NCI-H748 (cell line): ENCODE measurements around the gene BPIFB6.

Experiments
- DNase-seq: peaks from one replicate; lab custom pipeline; 2025; ENCODE audit not compliant: unreplicated experiment; lab: John Stamatoyannopoulos, UW

Gene BPIFB6

DNA sequence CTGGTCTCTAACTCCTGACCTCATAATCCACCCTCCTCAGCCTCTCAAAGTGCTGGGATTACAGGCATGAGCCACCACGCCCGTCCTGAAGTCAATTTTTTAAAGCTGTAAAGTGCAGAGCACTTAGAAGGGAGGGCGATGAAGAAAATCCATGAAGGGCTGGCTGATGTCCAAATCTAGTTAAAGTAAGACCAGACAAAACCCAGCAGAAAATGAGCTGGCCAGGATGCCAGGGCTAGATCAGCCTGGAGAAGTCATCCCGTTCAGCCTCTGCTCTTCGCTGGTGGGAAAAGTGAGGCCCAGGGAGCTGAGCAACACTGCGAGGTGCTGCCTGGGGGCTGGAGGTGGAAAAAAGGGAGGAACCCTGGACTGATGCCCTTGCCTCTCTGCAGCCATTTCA, 51.1 kb downstream of the BPIFB6 start:
- DNase-seq: no peak

DNA sequence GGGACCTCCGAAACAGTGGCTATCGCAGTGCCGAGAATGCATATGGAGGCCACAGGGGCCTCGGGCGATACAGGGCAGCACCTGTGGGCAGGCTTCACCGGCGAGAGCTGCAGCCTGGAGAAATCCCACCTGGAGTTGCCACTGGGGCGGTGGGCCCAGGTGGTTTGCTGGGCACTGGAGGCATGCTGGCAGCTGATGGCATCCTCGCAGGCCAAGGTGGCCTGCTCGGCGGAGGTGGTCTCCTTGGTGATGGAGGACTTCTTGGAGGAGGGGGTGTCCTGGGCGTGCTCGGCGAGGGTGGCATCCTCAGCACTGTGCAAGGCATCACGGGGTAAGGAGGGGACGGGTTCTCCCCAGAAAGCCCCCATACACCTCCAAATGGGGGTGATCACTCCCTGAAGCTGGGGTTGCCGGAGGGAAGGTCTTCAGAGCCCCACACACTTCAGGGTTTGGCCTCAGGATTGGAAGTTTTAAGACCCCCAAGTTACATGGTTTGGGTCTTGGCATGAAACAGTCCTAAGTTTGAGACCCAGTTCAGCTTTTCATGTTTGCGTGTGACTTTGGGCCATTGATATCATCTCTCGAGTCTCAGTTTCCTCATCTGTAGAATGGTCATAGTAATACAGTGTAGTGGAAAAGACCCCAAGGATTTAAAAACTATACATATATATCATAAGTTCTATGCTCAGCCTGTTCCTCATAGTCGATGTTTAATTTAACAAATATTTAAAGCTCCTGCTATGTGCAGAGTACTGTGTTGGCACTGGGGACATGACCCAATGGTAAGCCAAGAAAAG, 52.3 kb downstream of the BPIFB6 start:
- DNase-seq: no peak

DNA sequence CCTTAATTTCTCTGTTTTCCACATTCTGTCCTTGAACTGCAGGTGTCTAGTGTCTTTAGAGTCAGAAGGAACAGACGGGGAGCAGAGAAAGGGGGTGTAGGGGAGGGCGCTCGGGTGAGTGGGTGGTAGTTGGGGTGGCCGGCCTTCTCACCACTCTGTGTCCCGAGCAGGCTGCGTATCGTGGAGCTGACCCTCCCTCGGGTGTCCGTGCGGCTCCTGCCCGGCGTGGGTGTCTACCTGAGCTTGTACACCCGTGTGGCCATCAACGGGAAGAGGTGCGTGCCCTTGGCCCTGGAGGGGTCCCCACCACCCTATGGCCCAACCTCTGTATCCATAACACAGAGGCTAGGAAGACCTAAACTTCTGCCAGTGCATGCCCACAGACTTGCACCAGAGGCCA, 53.3 kb downstream of the BPIFB6 start:
- DNase-seq: no peak

DNA sequence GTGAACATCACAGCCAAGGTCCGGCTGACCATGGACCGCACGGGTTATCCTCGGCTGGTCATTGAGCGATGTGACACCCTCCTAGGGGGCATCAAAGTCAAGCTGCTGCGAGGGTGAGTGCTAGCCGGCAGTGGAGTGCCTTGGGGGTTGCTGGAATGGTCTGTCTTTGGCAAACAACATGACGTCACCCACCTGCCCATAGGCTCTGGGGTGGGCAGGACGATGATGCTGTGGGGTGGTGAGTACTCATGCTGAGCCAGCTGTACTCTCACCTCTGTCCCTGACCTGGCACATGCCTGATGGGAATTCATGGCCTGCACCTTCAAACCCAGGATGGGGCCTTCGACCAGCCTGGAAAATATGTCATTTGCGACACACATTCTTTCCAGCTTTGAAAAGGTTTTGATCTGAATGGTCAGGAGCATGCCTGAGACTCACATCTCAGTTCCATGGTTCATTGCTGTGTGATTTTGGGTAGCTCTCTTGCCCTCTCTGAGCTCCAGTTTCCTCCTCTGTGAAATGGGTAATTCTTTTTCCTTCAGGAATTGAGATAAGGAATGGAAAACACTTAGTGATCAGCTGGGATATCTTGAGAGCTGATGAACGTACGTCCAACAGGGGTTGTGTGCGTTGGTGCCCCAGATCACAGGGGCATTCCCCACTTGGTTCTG, 54.7 kb downstream of the BPIFB6 start:
- DNase-seq: no peak

DNA sequence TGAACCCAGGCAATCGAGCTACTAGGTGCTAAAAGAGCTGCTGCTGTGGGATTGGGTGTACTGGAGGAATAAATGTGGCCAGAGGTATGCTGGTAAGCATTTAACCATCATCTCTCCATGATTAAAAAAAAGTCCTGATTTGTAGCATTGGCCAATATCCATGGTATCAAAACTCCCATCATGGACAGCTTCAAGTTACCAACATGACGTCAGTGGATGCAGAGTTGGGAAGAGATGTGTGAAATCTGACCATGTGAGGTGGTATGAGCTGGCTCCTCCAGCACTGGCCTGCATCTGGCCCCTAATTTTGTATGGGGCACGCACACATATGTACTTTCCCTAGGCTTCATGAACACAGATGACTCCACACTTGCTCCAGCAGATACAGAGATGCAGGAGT, 59.7 kb downstream of the BPIFB6 start:
- DNase-seq: no peak

DNA sequence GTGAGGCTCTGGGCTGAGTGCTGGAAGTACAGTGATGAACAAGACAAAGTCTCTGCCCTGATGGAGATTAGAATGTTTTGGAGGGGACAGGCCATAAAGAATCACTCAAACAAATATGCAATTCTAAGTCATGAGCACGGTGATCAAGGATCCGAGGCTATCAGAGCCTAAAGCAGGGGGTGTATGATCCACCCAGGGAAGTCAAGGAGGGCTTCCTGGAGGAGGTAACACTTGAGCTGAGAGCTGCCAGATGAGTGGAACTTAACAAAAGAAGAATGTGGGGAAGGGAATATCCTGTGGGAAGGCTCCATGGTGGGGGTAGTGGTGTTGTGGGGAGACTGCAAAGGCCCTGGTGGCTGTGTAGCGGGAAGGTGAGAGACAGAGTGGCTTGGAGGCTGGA, 60.2 kb downstream of the BPIFB6 start:
- no peak for DNase-seq

DNA sequence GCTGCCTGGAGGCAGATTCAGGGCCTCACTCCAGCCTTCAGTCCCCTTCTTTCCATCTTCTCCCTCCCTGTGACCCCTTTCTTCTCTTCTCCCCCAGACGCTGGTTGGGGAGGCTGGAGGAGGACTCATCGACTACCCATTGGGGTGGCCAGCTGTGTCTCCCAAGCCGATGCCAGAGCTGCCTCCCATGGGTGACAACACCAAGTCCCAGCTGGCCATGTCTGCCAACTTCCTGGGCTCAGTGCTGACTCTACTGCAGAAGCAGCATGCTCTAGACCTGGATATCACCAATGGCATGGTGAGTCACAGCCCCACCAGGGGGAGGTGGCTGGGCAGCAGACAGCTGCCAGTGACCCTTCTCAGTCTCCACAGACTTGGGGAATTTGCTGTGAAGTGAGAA, 60.9 kb downstream of the BPIFB6 start:
- no peak for DNase-seq

DNA sequence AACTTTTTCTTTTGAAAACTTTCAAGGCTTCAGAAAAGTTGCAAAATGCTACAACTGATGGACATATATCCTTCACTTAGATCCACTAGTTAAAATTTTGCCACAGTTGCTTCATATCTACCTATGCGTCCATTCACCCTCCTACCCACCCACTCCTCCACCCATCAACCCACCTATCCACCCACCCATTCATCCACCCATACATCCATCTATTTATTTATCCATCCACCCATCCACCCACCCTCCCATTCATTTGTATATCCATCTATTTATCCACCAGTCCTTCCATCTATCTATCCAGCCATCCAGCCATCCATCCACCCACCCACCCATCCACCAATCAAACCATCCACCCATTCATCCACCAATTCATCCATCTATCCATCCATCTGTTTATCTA, 61.6 kb downstream of the BPIFB6 start:
- no peak for DNase-seq

DNA sequence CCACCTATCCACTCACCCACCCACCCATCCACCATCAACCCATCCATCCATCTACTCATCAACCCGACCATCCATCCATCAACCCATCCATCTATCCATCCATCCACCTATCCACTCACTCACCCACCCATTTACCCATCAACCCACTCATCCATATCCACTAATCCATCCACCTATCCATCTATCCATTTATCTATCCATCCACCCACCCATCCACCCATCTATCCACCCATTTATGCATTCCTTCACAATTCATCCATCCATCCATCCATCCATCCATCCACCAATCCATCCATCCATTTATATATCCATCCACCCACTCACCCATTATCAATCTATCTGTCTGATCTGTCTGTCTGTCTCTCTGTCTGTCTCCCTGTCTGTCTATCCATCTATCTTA, 62.1 kb downstream of the BPIFB6 start:
- no peak for DNase-seq
